Midbrain (tissue), 1 donor: ENCODE data around the gene RERE.

Experiments
- DNase-seq: peaks from one replicate; lab custom pipeline; 2025; lab: John Stamatoyannopoulos, UW

RERE gene

GRCh38 chr1:8687039-8687438, 130.4 kb downstream of the RERE start:
- DNase-seq: no peak

- no peak for DNase-seq
These were observed 132.0 kb downstream of the RERE start for GRCh38 chr1:8685463-8685862.

GRCh38 chr1:8684590-8684989, 132.8 kb downstream of the RERE start:
- DNase-seq: no peak

GRCh38 chr1:8682573-8682972, 134.9 kb downstream of the RERE start:
- no peak for DNase-seq

GRCh38 chr1:8681911-8682310, 135.5 kb downstream of the RERE start:
- DNase-seq: no peak

GRCh38 chr1:8680664-8681650, 136.5 kb downstream of the RERE start:
- peak; percentile 31 for DNase-seq

- no peak for DNase-seq
These were observed 137.3 kb downstream of the RERE start for GRCh38 chr1:8679929-8680663.

GRCh38 chr1:8679395-8679800, 138.0 kb downstream of the RERE start:
- DNase-seq: no peak

- no peak for DNase-seq
These were observed 138.6 kb downstream of the RERE start for GRCh38 chr1:8678673-8679394.

GRCh38 chr1:8677782-8678181, 139.7 kb downstream of the RERE start:
- no peak for DNase-seq

GRCh38 chr1:8676813-8677212, 140.6 kb downstream of the RERE start:
- no peak for DNase-seq

GRCh38 chr1:8676072-8676471, 141.4 kb downstream of the RERE start:
- no peak for DNase-seq

- DNase-seq: no peak
These were observed 142.5 kb downstream of the RERE start for GRCh38 chr1:8674912-8675311.

- DNase-seq: no peak
These were observed 143.0 kb downstream of the RERE start for GRCh38 chr1:8674481-8674880.

- DNase-seq: peak; percentile 75
These were observed 146.0 kb downstream of the RERE start for GRCh38 chr1:8671306-8671917.

- DNase-seq: no peak
These were observed 147.0 kb downstream of the RERE start for GRCh38 chr1:8670371-8670818.

- DNase-seq: no peak
These were observed 147.7 kb downstream of the RERE start for GRCh38 chr1:8669606-8670335.

GRCh38 chr1:8667869-8668594, 149.4 kb downstream of the RERE start:
- no peak for DNase-seq

GRCh38 chr1:8666389-8667167, 150.9 kb downstream of the RERE start:
- DNase-seq: no peak

GRCh38 chr1:8665833-8666232, 151.6 kb downstream of the RERE start:
- DNase-seq: no peak
